Measurements from ENCODE around the gene DHRS11.

The DHRS11 gene

DNA sequence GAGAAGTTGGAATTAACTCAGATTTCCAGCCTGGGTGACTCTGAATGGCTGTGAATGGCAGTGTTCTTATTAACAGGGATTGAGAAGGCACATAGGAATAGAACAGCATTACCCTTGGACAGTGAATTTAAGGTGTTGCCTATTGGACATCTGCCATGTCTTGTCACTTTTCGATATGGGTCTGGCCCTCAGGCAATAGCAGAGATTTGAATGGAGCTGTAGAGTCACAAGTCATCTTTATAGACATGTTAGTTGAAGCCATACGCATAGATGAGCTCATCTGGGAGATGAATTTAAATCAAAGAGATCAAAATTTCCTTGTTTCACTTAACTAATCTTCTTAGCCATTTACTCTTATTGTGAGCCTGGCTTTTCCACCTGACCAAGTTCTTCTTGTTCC, 14.9 kb upstream of the DHRS11 start:
- Histone ChIP-seq H3K9ac (no peak overlapping the region), H3K36me3 (ENCODE audit: insufficient read depth) (no peaks in the 10 kb centered on the region), H3K27ac (no peak overlapping the region), H3K27me3 (ENCODE audit: insufficient read depth, low read depth) (no peaks in the 10 kb centered on the region), H3K4me3 (IDR thresholded peaks at IDR 0.05; ENCODE audit: insufficient read depth, low read depth, low read length) (no peak overlapping the region), H3K4me2 (no peak overlapping the region), H3K79me2 (ENCODE audit: insufficient read depth, low read depth) (no peaks in the 10 kb centered on the region; the same call in 1 of the 2 replicates), H2AFZ (ENCODE audit: low read depth) (no peak overlapping the region), H4K20me1 (ENCODE audit: insufficient read depth) (no peaks in the 10 kb centered on the region), H3K4me1 (ENCODE audit: low read depth, poor library complexity, severe bottlenecking) (no peaks in the 10 kb centered on the region)
- no peak for TF ChIP-seq CTCF (conservative IDR thresholded peaks at IDR 0.05; ENCODE audit: low read depth, low read length)

GRCh38 chr17:36578671-36579070, 13.0 kb upstream of the DHRS11 start:
- no peak overlapping the region for H3K4me3 ChIP-seq (IDR thresholded peaks at IDR 0.05; ENCODE audit: insufficient read depth, low read depth, low read length)
- H3K79me2 ChIP-seq (ENCODE audit: insufficient read depth, low read depth): no peaks in the 10 kb centered on the region; the same call in 1 of the 2 replicates
- no peaks in the 10 kb centered on the region for H3K4me1 ChIP-seq (ENCODE audit: low read depth, poor library complexity, severe bottlenecking)
- H2AFZ ChIP-seq (ENCODE audit: low read depth): no peak overlapping the region
- H3K27ac ChIP-seq: no peak overlapping the region
- H3K36me3 ChIP-seq (ENCODE audit: insufficient read depth): no peaks in the 10 kb centered on the region
- H3K27me3 ChIP-seq (ENCODE audit: insufficient read depth, low read depth): no peaks in the 10 kb centered on the region
- no peak overlapping the region for H3K4me2 ChIP-seq
- no peaks in the 10 kb centered on the region for H4K20me1 ChIP-seq (ENCODE audit: insufficient read depth)
- TF ChIP-seq CTCF (conservative IDR thresholded peaks at IDR 0.05; ENCODE audit: low read depth, low read length): no peak
- H3K9ac ChIP-seq: no peak overlapping the region

DNA sequence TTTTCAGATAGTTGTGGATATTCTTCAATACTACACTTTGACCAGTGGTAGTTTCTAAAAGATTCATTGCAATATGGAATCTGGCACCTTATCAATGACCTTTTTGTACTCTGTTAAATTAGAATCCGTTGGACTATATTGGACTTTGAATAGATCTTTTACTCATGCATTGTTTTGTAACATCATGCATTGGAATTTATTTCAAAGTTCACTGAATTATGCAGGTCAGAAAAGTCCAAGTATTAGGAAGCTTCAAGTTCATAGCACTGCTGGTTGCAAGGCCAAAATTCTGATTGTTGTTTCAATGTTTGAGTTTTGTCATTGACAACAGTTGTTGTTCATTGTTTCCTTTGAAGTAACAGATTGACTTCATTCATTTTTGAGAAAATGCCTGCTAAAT, 7.9 kb upstream of the DHRS11 start:
- Histone ChIP-seq H2AFZ (ENCODE audit: low read depth) (no peak overlapping the region), H3K79me2 (ENCODE audit: insufficient read depth, low read depth) (no peaks in the 10 kb centered on the region), H3K4me1 (ENCODE audit: low read depth, poor library complexity, severe bottlenecking) (peaks cover 4% of the 10 kb centered on the region), H4K20me1 (ENCODE audit: insufficient read depth) (no peaks in the 10 kb centered on the region), H3K9ac (no peak overlapping the region), H3K27ac (no peak overlapping the region), H3K36me3 (ENCODE audit: insufficient read depth) (peaks cover 12% of the 10 kb centered on the region; the same call in 1 of the 2 replicates), H3K4me3 (IDR thresholded peaks at IDR 0.05; ENCODE audit: insufficient read depth, low read depth, low read length) (no peak overlapping the region), H3K4me2 (no peak overlapping the region), H3K27me3 (ENCODE audit: insufficient read depth, low read depth) (no peaks in the 10 kb centered on the region)
- TF ChIP-seq CTCF (conservative IDR thresholded peaks at IDR 0.05; ENCODE audit: low read depth, low read length): no peak

GRCh38 chr17:36586138-36586537, 5.5 kb upstream of the DHRS11 start:
- peaks cover 12% of the 10 kb centered on the region; the same call in 1 of the 2 replicates for H3K36me3 ChIP-seq (ENCODE audit: insufficient read depth)
- H3K4me2 ChIP-seq: no peak overlapping the region
- no peak overlapping the region for H3K4me3 ChIP-seq (IDR thresholded peaks at IDR 0.05; ENCODE audit: insufficient read depth, low read depth, low read length)
- H3K4me1 ChIP-seq (ENCODE audit: low read depth, poor library complexity, severe bottlenecking): peaks cover 28% of the 10 kb centered on the region
- no peak overlapping the region for H3K27ac ChIP-seq
- no peaks in the 10 kb centered on the region for H3K27me3 ChIP-seq (ENCODE audit: insufficient read depth, low read depth)
- H3K9ac ChIP-seq: no peak overlapping the region
- H3K79me2 ChIP-seq (ENCODE audit: insufficient read depth, low read depth): no peaks in the 10 kb centered on the region
- H4K20me1 ChIP-seq (ENCODE audit: insufficient read depth): no peaks in the 10 kb centered on the region
- no peak for TF ChIP-seq CTCF (conservative IDR thresholded peaks at IDR 0.05; ENCODE audit: low read depth, low read length)
- H2AFZ ChIP-seq (ENCODE audit: low read depth): no peak overlapping the region

Data from KMS-11 (cell line).